Stimulated activated CD4-positive, alpha-beta T cell treated with anti-CD3 and anti-CD28 coated beads, Interleukin-12 subunit alpha, Interleukin-12 subunit beta, amount 100 ng/mL, for 4 hours (primary cell): ENCODE results near the gene PPME1.
"Not testable (repeated sequence)": the region's sequence is repeated elsewhere in the genome, so short reads cannot be mapped to it uniquely, and the experiment has no call there.

Source experiments
- DNase-seq: peaks from one replicate; pipeline ENCODE4 v3.0.0-alpha.2; 2020

The PPME1 gene, protein sequence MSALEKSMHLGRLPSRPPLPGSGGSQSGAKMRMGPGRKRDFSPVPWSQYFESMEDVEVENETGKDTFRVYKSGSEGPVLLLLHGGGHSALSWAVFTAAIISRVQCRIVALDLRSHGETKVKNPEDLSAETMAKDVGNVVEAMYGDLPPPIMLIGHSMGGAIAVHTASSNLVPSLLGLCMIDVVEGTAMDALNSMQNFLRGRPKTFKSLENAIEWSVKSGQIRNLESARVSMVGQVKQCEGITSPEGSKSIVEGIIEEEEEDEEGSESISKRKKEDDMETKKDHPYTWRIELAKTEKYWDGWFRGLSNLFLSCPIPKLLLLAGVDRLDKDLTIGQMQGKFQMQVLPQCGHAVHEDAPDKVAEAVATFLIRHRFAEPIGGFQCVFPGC

DNA sequence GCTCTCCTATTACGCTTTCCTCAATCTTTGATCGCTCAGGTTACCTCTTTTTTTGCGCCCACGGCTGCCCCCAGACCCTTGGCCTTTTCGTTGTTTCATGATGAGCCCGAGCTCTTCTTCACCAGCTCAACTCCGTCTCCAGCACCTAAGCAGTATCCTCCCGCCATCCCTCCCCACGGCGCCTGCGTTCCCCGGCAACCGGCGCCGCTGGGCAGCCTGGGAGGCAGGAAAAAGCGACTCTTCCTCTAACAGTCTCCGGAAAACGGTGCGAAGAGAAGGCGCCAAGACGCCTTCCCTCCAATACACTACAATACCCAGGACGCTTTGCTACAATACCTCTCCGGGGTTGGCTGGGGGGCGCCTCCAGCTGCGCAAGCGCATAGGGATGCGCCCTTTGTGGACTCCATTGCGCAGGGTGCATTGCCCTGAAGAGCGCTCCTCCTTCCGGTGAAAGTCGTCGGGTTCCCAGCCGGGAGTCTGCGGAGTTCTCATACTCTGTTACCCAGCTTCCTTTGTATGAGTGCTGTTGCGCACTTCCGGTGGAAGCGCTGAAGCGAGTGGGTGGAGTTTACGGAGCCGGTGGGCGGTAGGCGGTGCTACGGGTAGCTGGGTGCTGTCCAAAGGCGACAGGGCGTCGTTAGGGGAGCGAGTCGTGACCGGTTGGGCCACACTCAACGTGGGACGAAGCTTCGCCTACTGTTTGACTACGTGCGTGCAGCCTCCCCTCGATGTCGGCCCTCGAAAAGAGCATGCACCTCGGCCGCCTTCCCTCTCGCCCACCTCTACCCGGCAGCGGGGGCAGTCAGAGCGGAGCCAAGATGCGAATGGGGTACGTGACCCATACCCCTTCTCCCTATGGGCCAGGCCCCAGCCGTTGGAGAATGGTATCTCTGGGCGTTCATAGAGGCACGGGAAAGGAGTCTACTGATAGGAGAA, at the start of gene PPME1, which contains the start of gene C2CD3:
Gene PPME1, plus strand, starts transcription at position 596 of the 936 bp plus-strand sequence. Its CDS starts 133 bp downstream, at position 729.
Gene C2CD3, minus strand, starts transcription at position 309 of the 936 bp plus-strand sequence. Its CDS starts 210 bp downstream, at position 99.
- peak; percentile 91 for DNase-seq

DNA sequence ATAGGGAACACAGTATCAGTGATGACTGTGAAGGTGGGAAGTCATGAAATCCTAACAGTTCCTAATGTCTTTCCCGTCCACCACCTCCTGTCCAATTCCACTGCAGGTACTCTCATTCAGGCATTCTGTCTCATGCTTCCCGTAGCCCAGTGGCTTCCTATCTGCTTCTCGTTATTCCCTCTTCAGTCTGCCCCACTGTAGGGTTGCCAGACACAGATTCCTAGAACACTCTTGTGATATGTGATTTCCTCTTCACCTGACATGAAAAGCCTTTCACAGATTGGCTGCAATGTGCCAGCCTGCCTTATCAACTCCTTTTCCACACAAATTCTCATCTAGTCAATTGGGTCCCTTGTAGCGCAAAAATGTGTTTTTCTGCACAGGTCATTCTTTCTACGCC, 49.3 kb upstream of the PPME1 start:
- DNase-seq, result no peak

DNA sequence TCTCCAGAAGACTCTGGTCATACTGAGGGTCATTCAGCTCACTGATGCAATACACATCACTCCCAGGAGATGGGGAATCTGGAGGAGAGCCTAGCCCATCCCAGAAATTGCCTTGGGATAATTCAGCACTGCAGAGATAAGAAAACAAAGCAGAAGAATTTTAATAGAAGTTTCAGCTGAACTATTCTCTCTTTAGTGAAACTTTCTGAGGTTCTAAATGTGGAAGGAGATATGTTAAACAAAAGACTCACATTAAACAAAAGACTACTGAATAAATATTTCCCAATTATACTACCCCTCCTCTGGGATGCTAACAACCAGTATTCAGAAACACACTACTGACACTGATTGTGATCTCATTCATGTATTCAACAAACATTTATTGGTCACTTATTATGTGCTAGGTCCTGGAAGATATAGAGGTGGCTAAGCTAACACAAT, 48.1 kb upstream of the PPME1 start:
- no peak for DNase-seq

DNA sequence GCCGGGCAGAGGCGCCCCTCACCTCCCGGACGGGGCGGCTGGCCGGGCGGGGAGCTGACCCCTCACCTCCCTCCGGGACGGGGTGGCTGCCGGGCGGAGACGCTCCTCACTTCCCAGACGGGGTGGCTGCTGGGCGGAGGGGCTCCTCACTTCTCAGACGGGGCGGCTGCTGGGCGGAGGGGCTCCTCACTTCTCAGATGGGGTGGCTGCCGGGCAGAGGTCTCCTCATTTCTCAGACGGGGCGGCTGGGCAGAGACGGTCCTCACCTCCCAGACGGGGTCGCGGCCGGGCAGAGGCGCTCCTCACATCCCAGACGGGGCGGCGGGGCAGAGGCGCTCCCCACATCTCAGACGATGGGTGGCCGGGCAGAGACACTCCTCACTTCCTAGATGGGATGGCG, 42.0 kb upstream of the PPME1 start:
- DNase-seq, result not testable (repeated sequence)

DNA sequence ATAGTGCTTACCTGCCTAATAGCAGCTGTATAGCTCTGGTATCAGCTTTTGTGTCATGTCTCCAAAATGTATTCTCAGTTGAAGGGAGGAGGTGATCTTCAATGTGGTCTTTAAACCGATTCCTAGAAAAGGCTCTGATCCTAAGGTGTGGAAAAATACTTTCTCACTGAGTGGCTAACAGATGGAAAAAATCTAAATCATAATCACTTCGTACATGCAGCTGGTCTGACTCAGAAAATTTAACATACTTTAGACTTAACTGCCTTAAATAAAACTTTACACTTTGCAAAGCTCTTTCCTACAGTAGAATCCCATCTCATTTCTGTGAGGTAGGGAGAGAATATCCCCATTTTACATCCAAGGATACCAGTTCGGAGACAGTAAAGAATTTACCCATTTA, 38.3 kb upstream of the PPME1 start:
- DNase-seq, result no peak

DNA sequence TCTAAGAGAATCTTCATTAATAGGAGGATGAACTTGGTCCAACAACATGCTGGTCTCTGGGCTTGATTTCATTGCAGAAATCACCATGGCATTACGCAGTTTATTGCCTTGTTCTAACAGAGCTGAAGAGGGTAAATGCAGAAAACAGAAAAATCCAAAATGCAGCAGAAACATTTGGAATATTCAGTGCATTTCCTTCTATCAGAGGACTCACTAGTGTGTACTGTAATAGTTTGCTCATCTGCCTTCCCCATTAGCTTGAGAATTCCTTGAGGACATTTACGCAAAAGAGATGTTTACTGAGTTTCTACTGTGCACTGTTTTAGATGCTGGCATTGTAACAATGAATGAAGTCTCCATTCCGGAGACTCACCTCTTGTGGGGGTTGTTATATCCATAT, 37.7 kb upstream of the PPME1 start:
- no peak for DNase-seq

DNA sequence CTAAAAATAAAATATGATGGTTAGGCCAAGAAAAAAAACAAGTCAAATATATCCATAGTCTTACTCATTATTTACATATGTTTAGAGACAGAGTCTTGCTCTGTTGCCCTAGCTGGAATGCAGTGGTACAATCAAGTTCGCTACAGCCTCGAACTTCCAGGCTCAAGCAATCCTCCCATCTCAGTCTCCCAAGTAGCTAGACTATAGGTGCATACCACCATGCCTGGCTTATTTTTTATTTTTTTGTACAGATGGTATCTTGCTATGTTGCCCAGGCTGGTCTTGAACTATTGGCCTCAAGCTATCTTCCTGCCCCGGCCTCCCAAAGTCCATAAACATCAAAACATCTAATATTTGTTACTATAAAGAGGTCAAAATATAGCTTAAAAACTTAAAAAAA, 36.4 kb upstream of the PPME1 start:
- DNase-seq, result no peak

DNA sequence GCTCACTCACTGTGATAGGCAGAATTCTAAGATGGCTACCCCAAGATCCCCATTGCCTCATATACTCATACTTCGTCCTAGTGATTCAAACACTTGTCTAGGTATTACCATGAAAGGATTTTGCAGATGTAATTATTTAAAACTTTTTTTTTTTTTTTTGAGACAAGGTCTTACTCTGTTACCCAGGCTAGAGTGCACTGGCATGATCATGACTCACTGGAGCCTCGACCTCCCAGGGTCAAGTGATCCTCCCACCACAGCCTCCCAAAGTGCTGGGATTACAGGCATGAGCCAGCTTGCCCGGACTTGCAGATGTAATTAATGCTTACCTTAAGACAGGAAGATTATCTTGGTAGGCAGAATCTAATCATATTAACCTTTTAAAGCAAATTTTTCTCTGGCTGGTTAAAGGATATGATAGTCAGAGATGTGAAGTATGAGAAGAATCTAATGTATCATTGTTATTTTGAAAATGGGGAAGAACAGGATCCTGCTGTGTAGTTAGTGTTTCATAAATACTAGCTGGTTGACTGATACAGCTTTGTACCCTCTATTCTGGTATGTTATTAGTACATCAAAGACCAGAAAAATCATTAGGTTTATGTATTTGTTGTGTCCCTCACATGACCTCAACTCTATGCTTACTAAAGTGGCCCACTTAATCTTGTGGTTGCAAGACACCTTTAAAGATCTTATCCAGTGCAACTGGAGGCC, 35.8 kb upstream of the PPME1 start:
- DNase-seq, result no peak

DNA sequence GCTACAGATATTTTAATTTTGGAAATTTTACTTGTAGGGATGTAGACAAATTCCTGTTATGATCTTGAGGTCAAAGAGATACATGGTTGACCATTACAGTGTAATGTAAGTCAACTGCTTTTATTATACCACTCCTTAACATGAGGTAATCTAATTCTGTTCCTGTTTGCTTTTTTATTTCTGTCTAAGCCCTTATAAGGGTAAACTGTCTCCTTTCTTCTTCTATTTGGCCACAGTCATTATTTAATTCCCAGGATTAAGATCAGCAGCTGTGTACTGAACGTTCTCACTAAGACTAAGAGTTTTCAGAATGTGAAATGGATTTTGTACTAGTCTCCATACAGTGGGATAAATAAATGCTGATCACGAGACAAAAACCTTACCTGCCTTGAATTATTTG, 33.1 kb upstream of the PPME1 start:
- no peak for DNase-seq

DNA sequence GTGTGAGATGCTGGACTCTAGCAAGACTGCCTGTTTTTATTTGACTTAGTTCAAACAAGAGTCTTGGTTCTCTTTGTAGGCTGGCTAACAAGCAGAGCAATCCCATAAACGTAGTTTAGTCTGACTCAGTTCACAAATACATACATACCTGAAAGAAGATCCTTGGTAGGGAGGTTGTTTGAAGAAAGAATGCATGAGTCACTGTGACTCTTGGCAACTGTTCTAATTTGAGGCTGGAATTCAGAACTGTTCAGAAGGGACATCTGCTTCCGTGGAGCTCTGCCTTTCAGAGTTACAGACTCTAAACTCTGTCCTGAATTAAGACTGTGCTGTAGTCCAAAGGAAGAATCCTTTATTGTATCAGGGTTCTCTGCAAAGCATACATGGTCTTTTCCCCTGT, 32.5 kb upstream of the PPME1 start:
- no peak for DNase-seq

DNA sequence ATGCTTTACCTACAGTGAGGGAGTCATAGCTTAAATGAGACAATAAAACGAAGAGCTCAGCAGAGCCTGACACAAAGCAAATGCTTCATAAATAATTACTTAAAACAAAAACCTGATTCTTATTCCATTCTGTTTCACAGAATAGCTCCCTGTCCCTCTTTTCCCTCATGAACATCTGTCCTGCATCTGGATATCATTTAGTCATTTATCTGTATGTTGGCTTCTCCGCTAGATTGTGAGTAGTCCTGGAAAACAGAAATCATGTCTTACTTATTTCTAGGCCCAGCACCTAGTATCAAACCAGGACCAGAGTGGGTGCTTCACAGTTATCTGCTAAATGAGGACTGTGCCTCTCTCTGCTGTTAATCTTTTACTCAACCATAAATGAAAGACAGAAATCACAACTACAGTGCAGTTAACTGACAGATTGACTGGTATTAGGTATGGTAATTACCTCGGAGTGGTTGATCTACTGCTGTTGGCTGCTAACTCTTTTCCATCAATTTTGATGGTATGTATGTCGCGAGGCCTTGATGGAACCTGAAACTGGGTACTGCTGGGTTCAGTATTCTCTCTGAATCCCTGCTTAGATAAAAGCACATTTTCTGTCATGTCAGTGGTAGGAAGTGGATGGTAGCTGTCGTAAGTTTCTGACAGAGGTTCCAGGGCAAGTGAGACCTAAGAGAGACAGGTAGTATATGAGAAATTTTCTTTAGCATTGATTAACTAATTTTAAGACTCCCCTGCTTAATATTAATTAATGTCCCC, 31.8 kb upstream of the PPME1 start:
- DNase-seq, result no peak

DNA sequence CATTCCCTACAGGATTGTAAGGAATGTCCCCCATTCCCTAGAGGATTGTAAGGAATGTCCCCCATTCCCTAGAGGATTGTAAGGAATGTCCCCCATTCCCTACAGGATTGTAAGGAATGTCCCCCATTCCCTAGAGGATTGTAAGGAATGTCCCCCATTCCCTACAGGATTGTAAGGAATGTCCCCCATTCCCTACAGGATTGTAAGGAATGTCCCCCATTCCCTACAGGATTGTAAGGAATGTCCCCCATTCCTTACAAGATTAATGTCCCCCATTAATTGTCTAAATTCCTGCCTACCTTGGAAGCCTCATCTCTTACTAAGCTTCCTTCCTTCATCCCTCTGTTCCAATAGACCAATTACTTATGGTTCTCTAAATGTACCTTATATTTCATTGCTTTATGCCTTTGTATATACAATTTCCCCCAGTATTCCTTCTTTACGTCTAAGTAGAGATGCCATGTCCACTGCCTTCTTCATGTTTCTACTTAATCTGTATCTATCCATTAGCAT, 31.1 kb upstream of the PPME1 start:
- not testable (repeated sequence) for DNase-seq

DNA sequence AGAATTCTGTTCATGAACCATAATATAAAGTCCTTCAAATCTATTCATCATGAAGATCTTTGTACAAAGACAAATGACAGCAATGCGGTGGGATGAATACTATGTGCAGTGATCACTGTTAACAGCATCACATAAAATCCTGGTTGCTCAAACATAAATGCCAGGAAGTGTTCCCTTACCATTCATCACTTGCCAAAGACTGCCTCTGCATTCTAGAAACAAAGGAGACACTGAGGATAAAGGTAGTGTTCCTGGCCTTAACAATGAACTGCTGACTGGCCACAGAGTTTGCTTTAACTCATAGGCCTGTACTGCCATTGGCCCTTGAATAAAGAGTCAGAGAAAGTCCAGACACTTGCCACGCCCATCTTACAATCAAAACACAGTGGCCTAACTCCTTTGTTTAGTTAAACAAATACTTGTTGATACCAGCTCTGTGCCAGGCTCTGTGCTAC, 29.8 kb upstream of the PPME1 start:
- DNase-seq, result no peak

DNA sequence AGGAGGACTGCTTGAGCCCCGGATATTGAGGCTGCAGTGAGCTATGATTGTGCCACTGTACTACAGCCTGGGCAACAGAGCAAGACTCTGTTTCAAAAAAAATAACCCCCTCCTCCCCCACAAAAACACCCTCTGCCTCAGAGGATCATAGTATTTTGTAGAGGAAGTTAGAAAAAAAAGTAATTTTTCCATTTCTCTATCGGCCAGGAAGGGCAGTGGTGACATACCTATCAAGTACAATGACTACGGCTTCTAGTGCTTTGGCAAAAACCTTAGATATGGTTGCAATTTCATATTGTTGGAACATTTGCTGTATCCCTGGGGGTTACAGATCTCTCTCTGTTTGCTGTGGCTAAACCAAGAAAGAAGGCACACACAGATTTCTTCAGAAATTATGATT, 29.2 kb upstream of the PPME1 start:
- no peak for DNase-seq

DNA sequence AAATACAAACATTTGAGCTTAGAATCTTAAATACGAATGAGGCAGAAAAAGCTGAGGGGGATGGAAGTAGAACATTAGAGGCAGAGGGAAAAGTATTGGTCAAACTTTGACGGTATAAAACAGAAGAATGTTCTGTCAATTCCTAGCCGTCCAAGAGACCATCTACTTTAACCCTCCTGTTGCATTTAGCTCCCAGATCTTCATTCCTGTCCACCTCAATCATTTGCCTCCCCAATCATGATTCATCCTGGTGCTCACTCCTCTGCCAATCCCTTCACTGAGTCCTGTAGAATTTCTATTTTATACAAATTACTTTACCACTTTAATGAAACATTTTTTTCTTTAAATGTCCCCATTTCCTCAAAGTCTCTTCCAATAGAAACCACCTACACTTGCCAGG, 28.5 kb upstream of the PPME1 start:
- no peak for DNase-seq

DNA sequence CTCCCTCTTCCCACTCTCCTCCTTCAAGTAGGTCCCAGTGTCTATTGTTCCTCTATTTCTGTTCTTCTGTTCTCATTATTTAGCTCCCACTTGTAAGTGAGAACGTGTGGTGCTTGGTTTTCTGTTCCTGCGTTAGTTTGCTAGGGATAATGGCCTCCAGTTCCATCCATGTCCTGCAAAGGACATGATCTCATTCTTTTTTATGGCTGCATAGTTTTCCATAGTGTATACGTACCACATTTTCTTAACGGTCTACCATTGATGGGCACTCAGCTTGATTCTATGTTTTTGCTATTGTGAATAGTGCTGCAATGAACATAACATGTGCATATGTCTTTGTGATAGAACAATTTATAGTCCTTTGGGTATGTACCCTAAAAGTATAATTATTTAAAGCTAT, 26.5 kb upstream of the PPME1 start:
- DNase-seq, result no peak

DNA sequence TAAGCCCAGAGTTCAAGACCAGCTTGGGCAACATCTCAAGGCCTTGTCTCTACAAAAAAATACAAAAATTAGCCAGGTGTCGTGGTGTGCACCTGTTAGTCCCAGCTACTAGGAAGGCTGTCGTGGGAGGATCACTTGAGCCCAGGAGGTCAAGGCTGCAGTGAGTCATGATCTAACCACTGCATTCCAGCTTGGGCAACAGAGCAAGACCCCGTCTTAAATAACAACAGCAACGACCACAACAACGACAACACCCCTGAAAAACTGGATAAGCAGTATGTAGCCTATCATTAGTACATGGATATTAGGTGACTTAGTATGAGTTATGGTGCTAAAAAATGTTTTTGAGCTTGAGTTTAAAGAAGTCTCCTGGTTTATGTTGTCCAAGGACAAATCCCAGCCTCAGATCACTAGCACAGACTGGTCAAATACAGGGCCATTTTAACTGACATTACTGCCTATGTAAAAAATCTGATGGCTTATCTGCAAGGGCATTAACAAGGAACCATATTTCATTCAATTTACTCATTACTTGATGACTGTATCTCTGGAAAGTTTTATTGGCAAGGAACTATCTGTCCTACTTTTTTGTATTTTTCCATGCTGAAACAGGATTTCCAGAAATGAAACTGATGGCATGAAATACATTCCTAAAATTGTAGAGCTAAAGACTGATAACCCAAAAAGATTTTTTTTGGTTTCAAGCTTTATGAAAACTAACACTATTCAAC, 23.7 kb upstream of the PPME1 start:
- no peak for DNase-seq

DNA sequence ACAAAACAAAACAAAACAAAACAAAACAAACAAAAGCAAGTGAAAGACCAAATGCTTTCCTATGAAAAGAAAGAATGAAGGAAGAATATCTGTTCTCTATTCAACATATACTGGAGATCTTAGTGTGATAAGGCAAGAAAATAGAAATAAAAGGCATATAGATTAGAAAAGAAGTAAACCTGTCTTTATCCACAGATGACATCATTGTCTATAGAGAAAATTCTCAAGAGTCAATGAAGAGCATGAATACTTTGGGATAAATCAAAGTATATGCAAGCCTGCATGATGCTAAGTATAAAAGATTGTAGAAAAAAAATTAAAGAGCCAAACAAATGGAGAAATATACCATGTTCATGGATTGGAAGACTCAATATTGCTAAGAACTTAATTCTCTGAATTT, 17.9 kb upstream of the PPME1 start:
- no peak for DNase-seq

DNA sequence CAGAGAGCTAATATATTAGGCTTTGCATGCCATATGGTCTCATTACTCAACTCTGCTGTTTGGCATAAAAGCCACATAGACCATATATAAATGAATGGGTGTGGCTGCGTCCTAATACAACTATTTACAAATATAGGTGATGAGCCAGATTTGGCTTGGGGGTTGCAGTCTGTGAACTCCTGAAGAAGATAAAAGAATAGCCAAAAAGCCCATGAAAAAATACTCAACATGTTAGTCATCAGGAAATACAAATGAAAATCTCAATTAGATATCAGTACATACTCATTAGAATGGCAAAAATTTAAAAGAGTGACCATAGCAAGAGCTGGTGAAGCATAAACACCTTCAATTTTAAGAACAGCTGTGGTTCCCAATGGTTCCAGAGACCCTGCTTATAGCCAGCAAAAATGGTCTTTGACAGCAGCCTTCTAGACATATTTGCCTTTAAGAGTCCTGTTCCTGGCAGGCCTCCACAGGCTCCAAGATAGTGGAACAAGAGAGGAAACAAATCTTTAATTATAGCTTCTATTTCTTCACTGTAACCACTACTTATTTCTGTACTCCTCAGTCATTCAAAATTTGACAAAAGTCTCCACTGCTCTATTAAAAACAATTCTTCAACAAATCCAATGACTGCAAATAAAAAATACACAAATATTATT, 16.3 kb upstream of the PPME1 start:
- no peak for DNase-seq

DNA sequence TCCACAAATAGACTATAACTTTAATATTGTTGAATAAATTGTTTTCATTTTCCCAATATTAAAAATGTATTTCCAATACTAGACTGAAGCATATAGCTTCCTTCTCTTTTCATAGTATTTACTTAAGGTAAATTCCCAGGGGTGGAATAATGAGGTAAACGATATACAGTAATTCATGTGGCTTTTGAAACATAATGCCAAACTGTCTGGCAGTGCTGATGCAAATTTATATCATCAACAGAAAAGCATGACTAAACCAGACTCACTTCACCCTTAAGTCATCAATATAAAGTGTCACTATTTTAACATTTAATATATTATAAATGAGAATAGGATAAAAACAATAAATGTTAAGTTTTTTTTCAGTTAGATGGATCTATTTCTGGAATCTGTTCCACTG, 13.9 kb upstream of the PPME1 start:
- DNase-seq, result no peak

DNA sequence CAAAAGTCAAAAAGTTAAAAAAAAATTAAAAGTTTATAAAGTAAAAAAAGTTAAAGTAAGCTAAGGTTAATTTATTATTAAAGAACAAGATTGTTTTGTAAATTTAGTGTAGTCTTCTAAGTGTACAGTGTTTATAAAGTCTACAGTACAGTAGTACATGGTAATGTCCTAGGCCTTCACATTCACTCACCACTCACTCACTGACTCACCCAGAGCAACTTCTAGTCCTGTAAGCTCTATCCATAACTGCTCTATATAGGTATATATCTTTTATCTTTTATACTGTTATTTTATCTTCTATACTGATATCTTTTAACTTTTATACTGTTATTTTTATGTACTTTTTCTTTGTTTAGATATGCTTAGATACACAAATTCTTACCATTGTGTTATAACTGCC, 11.4 kb upstream of the PPME1 start:
- DNase-seq, result no peak
